Caco-2 (cell line): ENCODE data around the gene PGLYRP1. TPM values are rescaled to one million over a fixed set of nuclear protein-coding genes. Genes with fewer than 3 reads are reported as not detected.

ENCODE experiments used
- BruUV-seq: library from RNA; stranded (reverse); fragments of 400-500 nt; replicated peaks from 2 replicates; lab custom pipeline; 2021; lab: Mats Ljungman, UMichigan
- CTCF ChIA-PET: fragments of 300-600 bp; sonication (Branson Sonifier 250); formaldehyde crosslinking; loops from one replicate; lab custom pipeline; 2022; ENCODE audit warnings: antibody characterized with exemption; lab: Charles Lee
- POLR2A ChIA-PET: fragments of 300-600 bp; sonication (Branson Sonifier 250); formaldehyde crosslinking; loops from one replicate; lab custom pipeline; 2022; ENCODE audit warnings: antibody characterized with exemption; lab: Charles Lee
- DNase-seq, 2 experiments: peaks; one replicate each; pipeline versions ENCODE4 v3.0.0 to v3.0.0-alpha.2; 2020 to 2022
- H3K27me3 ChIP-seq: replicated peaks from 2 replicates; pipeline ENCODE4 v1.6.0; 2011; ENCODE audit warnings: low read length; ENCODE audit not compliant: control insufficient read depth, insufficient read depth
- H3K36me3 ChIP-seq: 2 replicates; pipeline ENCODE4 v1.5.1; 2011; ENCODE audit warnings: low read length; ENCODE audit not compliant: control insufficient read depth, insufficient read depth
- H3K4me1 ChIP-seq: fragments of 250-450 bp; sonication (Bioruptor Pico); 2 replicates; pipeline ENCODE4 v1.5.1; 2020; ENCODE audit warnings: mild to moderate bottlenecking
- H3K4me3 ChIP-seq: 2 replicates; pipeline ENCODE4 v1.5.1; 2011; ENCODE audit warnings: low read depth, mild to moderate bottlenecking, control low read depth, low read length
- H3K9me3 ChIP-seq: fragments of 250-450 bp; sonication (Bioruptor Pico); 2 replicates; pipeline ENCODE4 v1.5.1; 2020; ENCODE audit warnings: mild to moderate bottlenecking, moderate library complexity
- H3K27ac Mint-ChIP-seq: one replicate; pipeline ENCODE4 v1.8.0; 2022; ENCODE audit warnings: mixed read lengths; ENCODE audit not compliant: unreplicated experiment
- H3K27me3 Mint-ChIP-seq: one replicate; pipeline ENCODE4 v1.8.0; 2022; ENCODE audit warnings: mixed read lengths; ENCODE audit not compliant: insufficient read depth, unreplicated experiment
- H3K36me3 Mint-ChIP-seq: one replicate; pipeline ENCODE4 v1.8.0; 2022; ENCODE audit warnings: mild to moderate bottlenecking, mixed read lengths; ENCODE audit not compliant: insufficient read depth, unreplicated experiment
- H3K4me1 Mint-ChIP-seq: one replicate; pipeline ENCODE4 v1.8.0; 2022; ENCODE audit warnings: low read depth, mixed read lengths; ENCODE audit not compliant: unreplicated experiment
- H3K4me3 Mint-ChIP-seq: one replicate; pipeline ENCODE4 v1.8.0; 2022; ENCODE audit warnings: mild to moderate bottlenecking, moderate library complexity, mixed read lengths; ENCODE audit not compliant: unreplicated experiment
- H3K9me3 Mint-ChIP-seq: one replicate; pipeline ENCODE4 v1.8.0; 2022; ENCODE audit warnings: mixed read lengths; ENCODE audit not compliant: unreplicated experiment
- CTCF ChIP-seq, 2 experiments: fragments of 200-600 bp in 1 of 2; IDR thresholded peaks; 1 replicate in 1 of 2; 2 replicates in 1 of 2; pipeline versions ENCODE4 v1.5.1 to v1.8.0; 2011 to 2022; ENCODE audit warnings: antibody characterized with exemption in 1 of 2, control low read depth in 1 of 2, inconsistent platforms in 1 of 2, low read depth in 1 of 2, low read length in 1 of 2, mild to moderate bottlenecking in 1 of 2, moderate library complexity in 1 of 2; ENCODE audit not compliant: insufficient read depth in 1 of 2, severe bottlenecking in 1 of 2, unreplicated experiment in 1 of 2
- intact Hi-C: fragments of 100-400 bp; cut with micrococcal nuclease; formaldehyde crosslinking; loops from one replicate; pipeline ENCODE4 v1.10.0; 2022; ENCODE audit not compliant: unreplicated experiment
- total RNA-seq: library from RNA; stranded (reverse); gene quantifications from 2 replicates; pipeline ENCODE4 v1.2.3, GENCODE V29; 2022

PGLYRP1 gene
- total RNA-seq, 1 experiment from 2014 or later, result not detected

GRCh38 chr19:46049597-46049996 is 26.7 kb upstream of the PGLYRP1 start:
- H3K4me3 Mint-ChIP-seq, result no peak overlapping the region
- peak; percentile 27 to 31 for TF ChIP-seq CTCF (IDR thresholded peaks at IDR 0.05; ENCODE audit: insufficient read depth in 1 of 2, low read depth in 1 of 2, low read length in 1 of 2, severe bottlenecking in 1 of 2, unreplicated experiment in 1 of 2)
- ChIA-PET POLR2A (no interaction called here), CTCF (interaction anchor here (1.0 to 1.2 kb wide), 2 partner anchors 21 to 28 kb away, joined by 3 to 5 read pairs; no protein-coding TSS in a partner anchor)
- intact Hi-C loops, result no loop called here
- no peaks in the 10 kb centered on the region for H3K4me1 ChIP-seq
- no peaks in the 10 kb centered on the region for H3K27me3 Mint-ChIP-seq
- no peaks in the 10 kb centered on the region for H3K36me3 Mint-ChIP-seq
- H3K27me3 ChIP-seq, result no peaks in the 10 kb centered on the region
- DNase-seq, result peak in 1 of 2 experiments; percentile 38
- no peak overlapping the region for H3K27ac Mint-ChIP-seq
- H3K36me3 ChIP-seq, result no peaks in the 10 kb centered on the region
- no peaks in the 10 kb centered on the region for H3K4me1 Mint-ChIP-seq
- BruUV-seq, result no TSS peak
- no peak overlapping the region for H3K4me3 ChIP-seq
- H3K9me3 Mint-ChIP-seq, result peaks cover 28% of the 10 kb centered on the region
- no peaks in the 10 kb centered on the region for H3K9me3 ChIP-seq

- no peak overlapping the region for H3K27ac Mint-ChIP-seq
- no peaks in the 10 kb centered on the region for H3K27me3 Mint-ChIP-seq
- ChIA-PET POLR2A (no interaction called here), CTCF (no interaction called here)
- H3K4me1 Mint-ChIP-seq, result peaks cover 37% of the 10 kb centered on the region
- H3K4me3 Mint-ChIP-seq, result no peak overlapping the region
- Histone ChIP-seq H3K4me1 (peaks cover 36% of the 10 kb centered on the region), H3K36me3 (no peaks in the 10 kb centered on the region; the same call in 1 of the 2 replicates), H3K4me3 (no peak overlapping the region), H3K9me3 (peaks cover 6% of the 10 kb centered on the region; the same call in 1 of the 2 replicates), H3K27me3 (no peaks in the 10 kb centered on the region)
- H3K9me3 Mint-ChIP-seq, result peaks cover 28% of the 10 kb centered on the region
- BruUV-seq, result no TSS peak
- DNase-seq, result no peak
- intact Hi-C loops, result no loop called here
- no peak for TF ChIP-seq CTCF (IDR thresholded peaks at IDR 0.05; ENCODE audit: insufficient read depth in 1 of 2, low read depth in 1 of 2, low read length in 1 of 2, severe bottlenecking in 1 of 2, unreplicated experiment in 1 of 2)
- H3K36me3 Mint-ChIP-seq, result peaks cover 4% of the 10 kb centered on the region
Observed at GRCh38 chr19:46043519-46043918, 20.7 kb upstream of the PGLYRP1 start.

GRCh38 chr19:46042252-46042883 is 19.5 kb upstream of the PGLYRP1 start:
- no peak for TF ChIP-seq CTCF (IDR thresholded peaks at IDR 0.05; ENCODE audit: insufficient read depth in 1 of 2, low read depth in 1 of 2, low read length in 1 of 2, severe bottlenecking in 1 of 2, unreplicated experiment in 1 of 2)
- peaks cover 37% of the 10 kb centered on the region for H3K4me1 Mint-ChIP-seq
- no TSS peak for BruUV-seq
- CTCF ChIA-PET, result interaction anchor here (0.7 to 3.4 kb wide), 5 partner anchors 10 to 221 kb away, joined by 3 to 25 read pairs (median 9); no protein-coding TSS in a partner anchor
- DNase-seq, result no peak
- peak overlapping the region; percentile 14 for H3K27ac Mint-ChIP-seq
- H3K9me3 Mint-ChIP-seq, result peaks cover 24% of the 10 kb centered on the region
- H3K36me3 ChIP-seq, result no peaks in the 10 kb centered on the region; the same call in 1 of the 2 replicates
- POLR2A ChIA-PET, result no interaction called here
- H3K4me1 ChIP-seq, result peaks cover 36% of the 10 kb centered on the region
- intact Hi-C loops, result no loop called here
- H3K27me3 ChIP-seq, result no peaks in the 10 kb centered on the region
- peak overlapping the region; percentile 40 for H3K4me3 Mint-ChIP-seq
- no peak overlapping the region for H3K4me3 ChIP-seq
- no peaks in the 10 kb centered on the region for H3K27me3 Mint-ChIP-seq
- H3K9me3 ChIP-seq, result peaks cover 9% of the 10 kb centered on the region; the same call in 1 of the 2 replicates
- H3K36me3 Mint-ChIP-seq, result peaks cover 4% of the 10 kb centered on the region
